Measurements from ENCODE around the gene LIN28A.

LIN28A gene

GRCh38 chr1:26478988-26479387 is 68.4 kb downstream of the LIN28A start:
- no peak overlapping the region for H3K4me3 ChIP-seq (ENCODE audit: low read depth, low read length)
- 0 out of 2 replicates have a peak, but pooled peaks cover 2% of the 10 kb centered on the region for H3K4me1 ChIP-seq (ENCODE audit: control insufficient read depth, insufficient read depth, low read length)
- peaks cover 29 to 45% of the 10 kb centered on the region in 2 experiments for H3K36me3 ChIP-seq (ENCODE audit: control insufficient read depth in 2 of 2, insufficient read depth in 1 of 2, low read length in 2 of 2)
- ChIA-PET CTCF (interaction anchor here (0.6 to 1.2 kb wide), 3 partner anchors 21 to 535 kb away, joined by 3 to 8 read pairs (median 3); no protein-coding TSS in a partner anchor), POLR2A (interaction anchor here (0.8 to 2.4 kb wide), 3 partner anchors 9 to 21 kb away, joined by 3 to 7 read pairs (median 4); no protein-coding TSS in a partner anchor)
- H3K9me3 ChIP-seq (ENCODE audit: control insufficient read depth, insufficient read depth, low read depth, low read length): no peaks in the 10 kb centered on the region
- TF ChIP-seq ZNF416 (tag by site-specific recombination; IDR thresholded peaks at IDR 0.05) (no peak), ZNF366 (tag by site-specific recombination; conservative IDR thresholded peaks at IDR 0.05) (peak; percentile 32; the same call in 1 of the 2 replicates), ZNF544 (tag by site-specific recombination; IDR thresholded peaks at IDR 0.05) (no peak), ZNF670 (tag by site-specific recombination; IDR thresholded peaks at IDR 0.05; ENCODE audit: low read depth) (no peak), OSR2 (tag by site-specific recombination; IDR thresholded peaks at IDR 0.05) (no peak), ZNF10 (tag by site-specific recombination; IDR thresholded peaks at IDR 0.05) (peak; percentile 96), ZNF600 (tag by site-specific recombination; IDR thresholded peaks at IDR 0.05) (peak; percentile 44; the same call in 1 of the 2 replicates)
- H3K27ac ChIP-seq (ENCODE audit: extremely low read depth, low read depth, low read length): no peak overlapping the region

Measured in HEK293 (cell line).